CD4-positive, alpha-beta T cell (primary cell): Measurements from ENCODE around the gene PLXNC1. TPM values are rescaled to one million over a fixed set of nuclear protein-coding genes. Genes with fewer than 3 reads are reported as not detected.

ENCODE experiments used
- ATAC-seq: fragments of 200-7000 bp; cut with Tn5 transposase; one replicate; pipeline ENCODE4 v1.10.0; 2022; ENCODE audit warnings: mild to moderate bottlenecking; ENCODE audit not compliant: poor library complexity
- CTCF ChIA-PET: fragments of 350-600 bp; sonication (Branson Sonifier 250); formaldehyde crosslinking; loops from one replicate; lab custom pipeline; 2021; ENCODE audit warnings: antibody characterized with exemption, inconsistent platforms; lab: Charles Lee
- POLR2A ChIA-PET: fragments of 350-600 bp; sonication (Branson Sonifier 250); formaldehyde crosslinking; loops from one replicate; lab custom pipeline; 2021; ENCODE audit warnings: antibody characterized with exemption, inconsistent platforms; lab: Charles Lee
- DNase-seq, 14 experiments: peaks; one replicate each; pipeline ENCODE4 v3.0.0-alpha.2; 2013 to 2020; ENCODE audit warnings: mixed read lengths in 2 of 14
- H3K27ac ChIP-seq, 2 donors: one replicate each; pipeline versions ENCODE4 v1.5.1 to v1.7.0; 2013; ENCODE audit warnings: low read length in 2 of 2, low read depth in 1 of 2, mild to moderate bottlenecking in 1 of 2
- H3K27me3 ChIP-seq, 2 experiments: 1 replicate in 1 of 2; 2 replicates in 1 of 2; pipeline versions ENCODE4 v1.6.1 to v1.7.0; 2013; ENCODE audit warnings: low read length in 2 of 2, control low read depth in 1 of 2, mild to moderate bottlenecking in 1 of 2, moderate library complexity in 1 of 2; ENCODE audit not compliant: insufficient read depth in 2 of 2, control insufficient read depth in 1 of 2
- H3K36me3 ChIP-seq: one replicate; pipeline ENCODE4 v1.6.1; 2013; ENCODE audit warnings: low read length, control low read depth; ENCODE audit not compliant: insufficient read depth
- H3K4me1 ChIP-seq: one replicate; pipeline ENCODE4 v1.6.1; 2013; ENCODE audit warnings: low read length, control low read depth; ENCODE audit not compliant: insufficient read depth
- H3K4me3 ChIP-seq: one replicate; pipeline ENCODE4 v1.5.1; 2013; ENCODE audit warnings: mild to moderate bottlenecking, low read length, moderate library complexity
- H3K9me3 ChIP-seq, 2 experiments: 1 replicate in 1 of 2; 2 replicates in 1 of 2; pipeline versions ENCODE4 v1.6.1 to v1.7.0; 2013; ENCODE audit warnings: low read length in 2 of 2, mild to moderate bottlenecking in 2 of 2, control low read depth in 1 of 2, moderate library complexity in 1 of 2; ENCODE audit not compliant: control insufficient read depth in 1 of 2, insufficient read depth in 1 of 2
- H3K27ac Mint-ChIP-seq: one replicate; pipeline ENCODE4 v1.8.0; 2020; ENCODE audit warnings: mixed read lengths
- H3K27me3 Mint-ChIP-seq: one replicate; pipeline ENCODE4 v1.8.0; 2021; ENCODE audit warnings: mixed read lengths
- H3K36me3 Mint-ChIP-seq: one replicate; pipeline ENCODE4 v1.8.0; 2021; ENCODE audit warnings: low read depth, mixed read lengths
- H3K4me1 Mint-ChIP-seq: one replicate; pipeline ENCODE4 v1.8.0; 2021; ENCODE audit warnings: low read depth, mixed read lengths
- H3K4me3 Mint-ChIP-seq: one replicate; pipeline ENCODE4 v1.8.0; 2020; ENCODE audit warnings: mild to moderate bottlenecking, mixed read lengths
- H3K9me3 Mint-ChIP-seq: one replicate; pipeline ENCODE4 v1.8.0; 2020; ENCODE audit warnings: mixed read lengths
- CTCF ChIP-seq: fragments of 200-600 bp; IDR thresholded peaks from one replicate; pipeline ENCODE4 v1.8.0; 2022; ENCODE audit warnings: antibody characterized with exemption, mild to moderate bottlenecking
- intact Hi-C, 2 experiments: fragments of 100-400 bp; cut with DNase I in 1 of 2; cut with micrococcal nuclease in 1 of 2; formaldehyde crosslinking; loops; one replicate each; pipeline versions ENCODE4 v1.15.1 to v1.9.0; 2023 to 2025; cut with DNase I, micrococcal nuclease
- total RNA-seq, 174 experiments: library from RNA in 2 of 174; stranded (reverse) in 2 of 174; gene quantifications; one replicate each; pipeline ENCODE4 v1.2.3 and lab custom pipeline; 2021 to 2026

PLXNC1 gene
- total RNA-seq, 2 experiments from 2014 or later = 5.2 to 5.3 TPM

- ChIA-PET CTCF (interaction anchor here (1.0 kb wide), 1 partner anchor 12 kb away, joined by 3 read pairs; no protein-coding TSS in a partner anchor), POLR2A (no interaction called here)
- Histone ChIP-seq H3K4me3 (no peak overlapping the region), H3K36me3 (no peaks in the 10 kb centered on the region), H3K9me3 (no peaks in the 10 kb centered on the region), H3K27me3 (no peaks in the 10 kb centered on the region), H3K4me1 (no peaks in the 10 kb centered on the region), H3K27ac (no peak overlapping the region)
- peak; percentile 34 for TF ChIP-seq CTCF
- DNase-seq (peak in 12 of 14 experiments; percentile 15 to 71 (median 37)), ATAC-seq (peak; percentile 37)
- H3K27ac Mint-ChIP-seq = no peak overlapping the region
- H3K4me1 Mint-ChIP-seq = no peaks in the 10 kb centered on the region
- intact Hi-C loops = loop anchor here in 1 of 2 experiments (10.0 kb wide), 1 partner anchor 1404 kb away; no protein-coding TSS in a partner anchor
- H3K4me3 Mint-ChIP-seq = no peak overlapping the region
- no peaks in the 10 kb centered on the region for H3K27me3 Mint-ChIP-seq
- H3K9me3 Mint-ChIP-seq = no peaks in the 10 kb centered on the region
- no peaks in the 10 kb centered on the region for H3K36me3 Mint-ChIP-seq
These were observed 7.8 kb upstream of the PLXNC1 start for GRCh38 chr12:94140556-94140955.

GRCh38 chr12:94141004-94141764 lies 7.2 kb upstream of the PLXNC1 start:
- POLR2A ChIA-PET = no interaction called here
- CTCF ChIA-PET = interaction anchor here (1.0 to 1.2 kb wide), 2 partner anchors 11 to 16 kb away, joined by 3 read pairs; no protein-coding TSS in a partner anchor
- no peaks in the 10 kb centered on the region for H3K36me3 Mint-ChIP-seq
- ATAC-seq (no peak), DNase-seq (no peak)
- no peak overlapping the region for H3K4me3 Mint-ChIP-seq
- H3K4me1 Mint-ChIP-seq = no peaks in the 10 kb centered on the region
- H3K27me3 ChIP-seq = no peaks in the 10 kb centered on the region
- no peak overlapping the region for H3K27ac ChIP-seq
- TF ChIP-seq CTCF = no peak
- H3K4me1 ChIP-seq = no peaks in the 10 kb centered on the region
- no peaks in the 10 kb centered on the region for H3K9me3 ChIP-seq
- no peaks in the 10 kb centered on the region for H3K9me3 Mint-ChIP-seq
- no peak overlapping the region for H3K27ac Mint-ChIP-seq
- H3K4me3 ChIP-seq = no peak overlapping the region
- intact Hi-C loops = loop anchor here in 1 of 2 experiments (10.0 kb wide), 1 partner anchor 1404 kb away; no protein-coding TSS in a partner anchor
- H3K27me3 Mint-ChIP-seq = no peaks in the 10 kb centered on the region
- no peaks in the 10 kb centered on the region for H3K36me3 ChIP-seq

- no peak for ATAC-seq
- Histone ChIP-seq H3K27ac (no peak overlapping the region), H3K4me1 (no peaks in the 10 kb centered on the region), H3K27me3 (no peaks in the 10 kb centered on the region), H3K36me3 (no peaks in the 10 kb centered on the region), H3K9me3 (no peaks in the 10 kb centered on the region), H3K4me3 (no peak overlapping the region)
- TF ChIP-seq CTCF = no peak
- Mint-ChIP-seq H3K4me1 (no peaks in the 10 kb centered on the region), H3K4me3 (no peak overlapping the region), H3K9me3 (no peaks in the 10 kb centered on the region), H3K27ac (no peak overlapping the region), H3K36me3 (no peaks in the 10 kb centered on the region), H3K27me3 (no peaks in the 10 kb centered on the region)
- DNase-seq = no peak
- POLR2A ChIA-PET = no interaction called here
- intact Hi-C loops = loop anchor here in 1 of 2 experiments (10.0 kb wide), 1 partner anchor 1403 kb away; no protein-coding TSS in a partner anchor
- CTCF ChIA-PET = interaction anchor here (1.2 kb wide), 1 partner anchor 17 kb away, joined by 3 read pairs; no protein-coding TSS in a partner anchor
These were observed 6.5 kb upstream of the PLXNC1 start for GRCh38 chr12:94141892-94142291.
